Stimulated activated CD4-positive, alpha-beta T cell treated with anti-CD3 and anti-CD28 coated beads, Interleukin-2, amount 100 ng/mL, for 48 hours (primary cell): ENCODE data around the gene CCDC88A.
A peak's percentile ranks its signal among the peaks of the same experiment; 100 is the strongest.
"Not testable (repeated sequence)": the region's sequence is repeated elsewhere in the genome, so short reads cannot be mapped to it uniquely, and the experiment has no call there.

ENCODE experiments used
- DNase-seq, 2 donors: peaks; one replicate each; pipeline ENCODE4 v3.0.0-alpha.2; 2020

CCDC88A gene

DNA sequence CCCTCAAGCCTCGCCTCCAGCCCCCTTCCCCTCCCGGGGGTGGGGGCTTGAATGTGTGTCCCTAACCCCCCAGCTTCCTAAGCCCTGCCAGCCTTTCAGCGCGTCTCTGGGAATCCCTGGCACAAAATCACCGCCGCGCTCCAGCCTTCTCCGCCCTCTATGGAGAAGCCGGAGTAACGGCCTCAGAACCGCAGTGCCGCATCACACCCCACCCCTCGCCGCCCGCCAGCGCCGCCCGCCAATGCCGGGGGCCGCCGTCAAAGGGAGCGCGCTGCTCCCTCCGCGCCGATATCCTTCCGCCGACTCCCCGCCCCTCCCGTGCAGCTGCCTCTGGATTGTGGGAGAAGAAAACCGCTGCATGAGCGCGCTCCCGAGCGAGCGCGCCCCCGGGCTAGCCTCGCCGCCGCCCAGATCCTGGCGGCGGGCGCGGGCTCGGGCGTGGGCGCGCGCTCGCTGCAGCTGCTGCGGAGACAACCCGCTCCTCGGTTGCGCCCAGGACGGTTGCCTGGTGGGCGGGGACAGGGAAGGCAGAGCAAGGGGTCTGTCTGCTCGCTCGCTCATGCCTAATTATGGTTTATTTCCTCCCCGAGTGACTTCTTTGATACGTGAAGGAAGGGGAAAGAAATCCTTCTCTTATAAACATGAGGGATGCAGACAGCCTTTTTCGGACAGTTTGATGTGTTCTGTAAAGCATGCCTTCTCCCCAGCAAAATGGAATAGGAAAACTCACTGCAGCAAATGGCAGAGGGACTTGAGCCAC, at the start of gene CCDC88A:
Gene CCDC88A, minus strand, starts transcription at position 178 of the 760 bp plus-strand sequence. CDS start 777 bp downstream, outside the sequence.
- DNase-seq: peak; percentile 84 to 86

DNA sequence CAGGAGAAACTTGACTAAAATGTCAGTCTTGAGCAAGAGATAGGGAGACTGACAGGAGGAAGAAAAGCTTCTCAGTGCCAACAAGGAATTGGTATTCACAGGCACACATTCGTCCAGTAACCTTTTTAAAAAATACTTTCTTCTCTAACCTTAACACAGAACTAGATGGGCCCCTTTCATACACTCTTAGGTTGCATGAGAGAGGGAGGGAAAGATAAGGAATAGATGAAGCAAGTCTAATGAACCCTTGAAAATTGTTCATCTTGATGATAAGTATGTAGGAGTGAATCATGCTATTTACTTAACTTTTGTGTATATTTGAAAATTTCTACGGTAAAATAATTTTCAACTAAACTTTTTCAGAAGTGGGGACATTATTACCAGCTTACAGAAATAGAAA, 42.0 kb upstream of the CCDC88A start:
- no peak for DNase-seq

GRCh38 chr2:55460562-55460961, 40.9 kb upstream of the CCDC88A start:
- DNase-seq: no peak

DNA sequence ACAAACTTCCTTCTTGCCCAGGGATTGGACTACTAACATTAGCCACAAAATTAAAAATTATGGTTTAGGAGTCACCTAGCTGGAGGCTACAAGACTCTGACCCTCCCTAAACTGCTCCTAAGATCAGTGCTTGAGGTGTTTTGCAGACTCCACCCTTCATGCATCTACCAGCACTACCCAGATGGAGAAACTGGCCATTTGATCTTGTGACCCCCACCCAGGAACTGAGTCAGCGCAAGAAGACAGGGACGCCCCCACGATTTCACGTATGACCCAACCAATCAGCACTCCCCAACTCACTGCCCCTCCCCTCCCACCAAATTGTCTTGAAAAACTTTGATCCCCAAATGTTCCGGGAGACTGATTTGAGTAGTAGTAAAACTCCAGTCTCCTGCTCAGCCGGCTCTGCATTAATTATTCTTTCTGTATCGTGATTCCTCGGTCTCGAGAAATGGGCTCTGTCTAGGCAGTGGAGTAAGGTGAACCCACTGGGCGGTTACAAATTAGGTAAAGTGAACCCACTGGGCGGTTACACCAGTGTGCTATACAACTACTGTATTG, 40.1 kb upstream of the CCDC88A start:
- no peak for DNase-seq

GRCh38 chr2:55459279-55459678, 39.6 kb upstream of the CCDC88A start:
- DNase-seq: no peak

GRCh38 chr2:55454121-55454520, 34.5 kb upstream of the CCDC88A start:
- DNase-seq: no peak

DNA sequence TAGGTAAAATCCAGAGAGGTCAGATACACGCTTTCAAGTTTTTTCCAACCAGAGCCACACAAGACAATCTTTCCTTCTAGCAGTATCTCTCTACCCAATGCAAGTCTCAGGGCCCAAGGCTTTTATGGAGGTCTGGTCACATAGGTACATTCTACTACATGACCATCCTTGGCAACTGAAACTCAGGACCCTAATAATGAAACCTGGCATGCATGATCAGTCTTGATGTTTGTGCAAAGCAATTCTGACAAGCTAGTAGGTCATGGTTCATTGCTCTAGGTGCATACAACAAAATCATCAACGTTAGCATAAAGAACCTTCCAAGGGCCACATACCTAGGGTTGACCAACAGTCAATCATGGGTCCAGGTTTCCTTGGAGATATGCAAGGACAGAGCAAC, 33.2 kb upstream of the CCDC88A start:
- no peak for DNase-seq

GRCh38 chr2:55451699-55452098, 32.0 kb upstream of the CCDC88A start:
- DNase-seq: no peak

GRCh38 chr2:55450014-55450413, 30.4 kb upstream of the CCDC88A start:
- not testable (repeated sequence) for DNase-seq

DNA sequence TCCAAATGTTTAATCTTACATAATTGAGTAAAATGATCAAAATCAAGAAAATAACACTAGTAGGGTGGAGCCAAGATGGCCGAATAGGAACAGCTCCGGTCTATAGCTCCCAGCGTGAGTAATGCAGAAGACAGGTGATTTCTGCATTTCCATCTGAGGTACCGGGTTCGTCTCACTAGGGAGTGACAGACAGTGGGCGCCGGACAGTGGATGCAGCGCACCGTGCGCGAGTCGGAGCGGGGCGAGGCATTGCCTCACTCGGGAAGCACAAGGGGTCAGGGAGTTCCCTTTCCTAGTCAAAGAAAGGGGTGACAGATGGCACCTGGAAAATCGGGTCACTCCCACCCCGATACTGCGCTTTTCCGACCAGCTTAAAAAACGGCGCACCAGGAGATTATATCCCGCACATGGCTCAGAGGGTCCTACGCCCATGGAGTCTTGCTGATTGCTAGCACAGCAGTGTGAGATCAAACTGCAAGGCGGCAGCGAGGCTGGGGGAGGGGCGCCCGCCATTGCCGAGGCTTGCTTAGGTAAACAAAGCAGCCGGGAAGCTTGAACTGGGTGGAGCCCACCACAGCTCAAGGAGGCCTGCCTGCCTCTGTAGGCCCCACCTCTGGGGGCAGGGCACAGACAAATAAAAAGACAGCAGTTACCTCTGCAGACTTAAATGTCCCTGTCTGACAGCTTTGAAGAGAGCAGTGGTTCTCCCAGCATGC, 22.5 kb upstream of the CCDC88A start:
- not testable (repeated sequence) for DNase-seq

- DNase-seq: no peak
These were observed 21.7 kb upstream of the CCDC88A start for GRCh38 chr2:55441280-55441892.

DNA sequence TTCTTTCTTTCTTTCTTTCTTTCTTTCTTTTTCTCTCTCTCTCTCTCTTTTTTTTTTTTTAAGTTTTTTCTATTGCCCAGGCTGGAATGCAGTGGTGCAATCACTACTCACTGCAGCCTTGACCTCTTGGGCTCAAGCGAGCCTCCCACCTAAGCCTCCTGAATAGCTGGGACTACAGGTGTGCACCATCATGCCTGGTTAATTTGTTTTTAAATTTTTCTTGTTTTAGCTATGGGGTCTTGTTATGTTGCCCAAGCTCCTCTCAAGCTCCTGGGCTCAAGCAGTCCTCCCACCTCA, 19.4 kb upstream of the CCDC88A start:
- DNase-seq: no peak

DNA sequence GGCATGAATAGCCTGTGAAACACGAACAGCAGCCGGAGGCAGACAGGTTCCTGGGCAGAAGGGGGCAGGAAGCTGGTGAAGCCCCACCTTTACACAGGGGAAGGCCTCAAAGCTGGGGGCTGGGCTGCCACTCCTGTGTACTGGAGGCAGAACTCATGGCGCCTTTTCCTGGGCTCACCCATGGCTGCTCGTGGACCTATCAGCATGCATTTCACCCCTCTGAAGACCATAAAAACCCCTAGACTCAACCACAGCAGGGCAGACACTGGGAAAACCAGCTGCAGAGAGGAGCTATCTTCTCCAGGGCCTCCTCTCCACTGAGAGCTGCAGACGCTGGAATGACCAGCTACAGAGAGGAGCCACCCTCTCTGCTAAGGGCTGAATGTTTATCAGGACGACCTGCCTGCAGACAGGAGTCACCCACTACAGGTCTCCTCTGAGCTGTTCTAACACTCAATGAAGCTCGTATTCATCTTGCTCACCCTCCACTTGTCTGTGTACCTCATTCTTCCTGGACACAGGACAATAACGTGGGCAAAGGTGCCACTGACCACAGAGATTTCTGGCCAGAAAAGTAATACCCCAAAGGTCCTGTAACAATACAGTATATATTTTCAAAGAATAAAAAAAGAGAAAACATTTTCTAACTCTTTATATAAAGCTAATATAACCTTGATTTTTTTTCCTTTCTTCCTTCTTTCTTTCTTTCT, 18.9 kb upstream of the CCDC88A start:
- no peak for DNase-seq

DNA sequence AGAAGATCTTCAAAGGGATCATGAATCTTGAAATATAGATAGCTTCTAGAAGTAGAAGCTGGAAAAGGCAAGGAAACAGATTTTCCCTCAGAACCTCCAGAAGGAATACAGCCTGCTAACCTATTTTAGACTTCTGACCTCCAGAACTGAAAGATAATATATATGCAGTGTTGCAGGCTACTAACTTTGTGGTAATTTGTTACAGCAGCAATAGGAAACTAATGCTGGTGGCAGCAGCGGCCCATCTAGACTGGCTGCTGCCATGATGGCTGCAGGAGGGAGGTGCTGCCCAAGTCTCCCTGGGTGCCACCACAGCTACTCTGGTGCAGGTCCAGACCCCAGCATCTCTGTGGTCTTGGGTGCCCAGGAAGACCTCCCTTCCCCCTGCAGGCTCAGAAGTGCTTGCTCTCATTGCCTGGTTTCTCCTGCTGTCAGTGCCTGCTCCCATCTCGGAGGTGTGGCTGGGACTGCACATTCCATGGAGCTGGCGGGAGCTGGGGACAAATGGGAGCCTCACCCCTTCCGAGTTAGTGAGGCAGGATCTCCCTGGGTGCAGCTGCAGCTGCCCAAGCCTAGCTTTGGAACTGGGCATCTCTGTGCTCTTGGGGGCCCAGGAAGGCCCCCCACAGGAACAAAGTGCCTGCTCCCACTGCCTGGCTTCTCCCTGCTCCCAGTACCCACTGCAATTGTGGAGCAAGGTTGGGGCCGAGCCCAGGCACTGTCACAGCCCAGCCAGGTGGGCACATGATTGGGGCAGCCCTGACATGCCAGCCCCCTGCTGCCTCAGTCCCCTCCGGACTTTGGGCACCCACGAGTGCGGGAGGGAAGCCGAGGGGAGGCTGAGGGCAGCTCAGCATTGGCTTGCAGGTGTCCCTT, 18.1 kb upstream of the CCDC88A start:
- no peak for DNase-seq

GRCh38 chr2:55431982-55432627, 12.4 kb upstream of the CCDC88A start:
- DNase-seq: no peak

- no peak for DNase-seq
These were observed 10.7 kb upstream of the CCDC88A start for GRCh38 chr2:55430211-55430975.

- DNase-seq: no peak
These were observed 8.6 kb upstream of the CCDC88A start for GRCh38 chr2:55428258-55428657.

DNA sequence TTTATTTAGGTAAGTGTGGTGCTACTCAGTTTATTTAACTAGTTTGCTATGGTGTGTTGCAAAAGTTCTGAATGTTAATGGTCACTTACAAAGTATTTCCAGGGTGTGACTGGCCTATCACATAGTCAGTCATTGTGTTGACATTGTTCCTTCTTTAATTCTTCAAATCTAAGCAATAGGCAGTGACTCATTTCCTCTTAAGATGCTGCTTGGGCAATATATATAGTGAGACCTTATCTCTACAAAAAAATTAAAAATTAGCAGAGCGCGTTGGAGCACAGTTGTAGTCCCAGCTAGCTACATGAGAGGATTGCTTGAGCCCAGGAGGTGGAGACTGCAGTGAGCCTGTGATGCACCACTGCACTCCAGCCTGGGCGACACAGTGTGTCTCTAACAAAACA, 5.8 kb upstream of the CCDC88A start:
- DNase-seq: no peak

- no peak for DNase-seq
These were observed 3.4 kb upstream of the CCDC88A start for GRCh38 chr2:55422876-55423665.

DNA sequence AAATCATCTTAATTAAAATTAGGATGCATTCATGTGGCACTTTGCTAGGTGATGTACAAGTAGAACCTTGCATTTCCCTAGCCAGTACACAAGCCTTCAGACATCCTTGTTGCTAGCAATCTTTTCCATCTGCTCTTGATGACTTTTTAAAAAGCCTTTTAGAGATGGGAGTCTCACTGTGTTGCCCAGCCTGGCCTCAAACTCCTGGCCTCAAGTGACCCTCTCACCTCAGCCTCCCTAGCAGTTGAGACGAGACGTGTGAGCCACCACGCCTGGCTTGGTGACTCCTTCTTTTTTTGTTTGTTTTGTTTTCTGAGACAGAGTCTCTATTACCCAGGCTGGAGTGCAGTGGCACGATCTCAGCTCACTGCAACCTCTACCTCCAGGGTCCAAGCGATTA, 1.7 kb upstream of the CCDC88A start:
- no peak for DNase-seq
